Bronchus fibroblast of lung (primary cell): ENCODE results near the gene SCGB1D4. TPM values are rescaled to one million over a fixed set of nuclear protein-coding genes. Genes with fewer than 3 reads are reported as not detected.

Experiments used
- total RNA-seq: library from RNA; depleted of rRNA; stranded (reverse); fragments of >200 nt; gene quantifications from 2 replicates; pipeline ENCODE4 v1.2.3, GENCODE V29; 2015

The SCGB1D4 gene, protein sequence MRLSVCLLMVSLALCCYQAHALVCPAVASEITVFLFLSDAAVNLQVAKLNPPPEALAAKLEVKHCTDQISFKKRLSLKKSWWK
- total RNA-seq = not detected in 2 replicates

DNA sequence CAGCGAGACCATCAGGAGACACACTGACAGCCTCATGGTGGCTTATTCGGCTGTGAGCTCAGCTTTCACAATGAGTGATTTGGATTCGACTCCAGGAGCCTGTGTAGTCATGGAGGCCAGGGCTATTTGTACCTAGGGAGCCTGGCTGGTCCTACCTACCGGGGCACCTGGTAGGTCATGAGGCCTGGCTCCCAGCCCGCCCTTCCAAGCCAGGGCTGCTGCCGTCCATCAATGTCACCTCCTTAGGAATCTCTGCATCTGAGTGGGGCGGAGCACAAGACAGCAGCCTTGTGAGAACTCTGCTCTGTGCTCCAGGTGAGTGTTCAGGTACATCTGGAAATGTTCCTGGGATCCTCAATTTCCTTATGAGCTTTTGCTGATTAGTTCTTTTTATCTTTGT lies at the start of gene SCGB1D4:
SCGB1D4 (minus strand) TSS at position 101 of the 400 bp plus-strand sequence; CDS start at position 36, 65 bp downstream.

DNA sequence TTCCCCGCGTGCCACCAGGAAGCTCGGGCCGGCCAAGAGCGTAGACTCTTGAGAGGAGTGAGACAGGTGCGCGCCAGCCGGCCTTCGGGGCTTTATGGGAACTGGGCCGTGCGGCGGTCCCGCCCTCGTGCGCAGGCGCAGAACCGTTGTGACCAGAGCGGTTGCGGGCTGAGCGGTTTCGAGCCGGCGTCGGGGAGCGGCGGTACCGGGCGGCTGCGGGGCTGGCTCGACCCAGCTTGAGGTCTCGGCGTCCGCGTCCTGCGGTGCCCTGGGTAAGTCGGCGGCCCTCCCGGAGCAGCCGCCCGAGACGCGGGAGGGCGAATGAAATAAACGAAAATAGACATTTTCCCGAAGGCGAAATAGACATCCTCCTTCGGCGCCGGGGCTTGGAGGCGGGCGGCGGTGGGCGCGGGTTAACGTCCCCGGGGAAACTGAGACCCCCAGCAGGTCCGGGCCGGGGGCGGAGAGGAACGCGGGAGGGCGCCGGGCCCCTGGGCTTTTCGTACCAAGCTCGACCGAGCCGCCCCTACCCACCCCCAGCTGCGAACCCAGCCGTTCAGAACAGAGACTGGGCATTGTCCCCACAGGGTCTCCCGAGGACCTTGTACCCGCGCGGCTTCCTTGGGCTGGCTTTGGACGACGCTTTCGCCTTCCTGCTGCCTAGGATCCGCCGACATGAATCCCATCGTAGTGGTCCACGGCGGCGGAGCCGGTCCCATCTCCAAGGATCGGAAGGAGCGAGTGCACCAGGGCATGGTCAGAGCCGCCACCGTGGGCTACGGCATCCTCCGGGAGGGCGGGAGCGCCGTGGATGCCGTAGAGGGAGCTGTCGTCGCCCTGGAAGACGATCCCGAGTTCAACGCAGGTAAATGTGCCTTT lies 38.7 kb upstream of the SCGB1D4 start, which contains the start of gene ASRGL1:
ASRGL1 (plus strand) TSS at position 146 of the 879 bp plus-strand sequence; CDS start at position 676, 530 bp downstream.

DNA sequence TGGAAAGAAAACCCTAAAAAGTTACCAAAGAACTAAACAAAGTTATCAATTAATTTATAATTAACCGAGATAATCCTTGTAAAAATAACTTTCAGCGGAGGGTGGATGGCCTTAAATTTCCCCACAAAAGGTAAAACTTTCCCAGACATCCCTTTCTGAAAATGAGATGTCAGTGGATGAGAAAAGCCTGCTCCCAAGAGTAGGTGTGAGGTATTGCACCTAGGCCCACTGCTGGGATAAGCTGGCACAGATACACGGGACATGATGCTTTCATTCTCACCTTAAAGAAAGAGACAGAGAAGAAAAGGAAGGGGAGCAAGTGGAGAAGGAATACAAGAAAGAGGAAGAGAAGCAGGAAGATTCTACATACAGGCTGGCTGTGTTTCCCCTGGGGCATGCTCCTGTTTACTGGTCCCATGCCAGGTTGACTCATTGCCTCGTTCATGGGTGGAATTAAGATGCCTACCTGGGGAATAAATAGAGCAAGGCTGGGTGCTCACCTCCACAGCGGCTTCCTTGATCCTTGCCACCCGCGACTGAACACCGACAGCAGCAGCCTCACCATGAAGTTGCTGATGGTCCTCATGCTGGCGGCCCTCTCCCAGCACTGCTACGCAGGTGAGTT lies 29.1 kb downstream of the SCGB1D4 start, which contains the start of gene SCGB2A2:
SCGB2A2 (plus strand) TSS at position 505 of the 625 bp plus-strand sequence; CDS start at position 564, 59 bp downstream.

Other genes starting within 250 kb of the SCGB1D4 start
- gene INCENP, start 175.1 kb downstream of the SCGB1D4 start, total RNA-seq = 53.6 and 60.4 TPM in 2 replicates
- not detected in 2 replicates for gene SCGB1D1, start 108.9 kb downstream of the SCGB1D4 start, total RNA-seq
- not detected in 2 replicates for gene SCGB2A1, start 90.4 kb downstream of the SCGB1D4 start, total RNA-seq
- gene SCGB1D2, start 56.8 kb downstream of the SCGB1D4 start, total RNA-seq = not detected in 2 replicates
- gene SCGB2A2, start 28.9 kb downstream of the SCGB1D4 start, total RNA-seq = not detected in 2 replicates
- 1.8 and 3.1 TPM in 2 replicates for gene ASRGL1, start 38.4 kb upstream of the SCGB1D4 start, total RNA-seq
- gene SCGB1A1, start 120.0 kb upstream of the SCGB1D4 start, total RNA-seq = not detected in 2 replicates
- gene AHNAK, start 247.7 kb upstream of the SCGB1D4 start, total RNA-seq = 205 and 218 TPM in 2 replicates